ENCODE results near the gene UBN1.

DNA sequence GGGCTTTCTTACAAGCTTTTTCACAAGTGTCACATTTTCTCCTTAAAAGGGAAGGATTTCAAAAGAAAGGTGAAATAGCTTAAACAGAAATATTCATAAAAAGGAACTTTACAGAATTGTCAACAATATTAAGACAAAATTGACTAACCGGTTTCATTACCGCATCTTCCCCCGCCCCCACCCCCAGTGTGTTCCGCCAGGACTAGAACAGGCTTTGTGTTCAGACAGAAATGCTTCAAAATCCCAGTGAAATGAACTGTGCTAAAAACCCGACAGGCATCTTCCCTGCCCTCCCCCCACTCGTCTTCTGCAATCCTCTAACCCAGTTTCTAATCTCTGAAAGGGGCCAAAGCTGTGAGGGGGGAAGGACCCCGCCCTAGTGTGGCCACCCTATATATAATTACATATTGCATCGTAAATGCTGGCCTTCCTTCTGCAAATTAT lies 43.9 kb upstream of the UBN1 start:
- TF ChIP-seq, protein P1, sequence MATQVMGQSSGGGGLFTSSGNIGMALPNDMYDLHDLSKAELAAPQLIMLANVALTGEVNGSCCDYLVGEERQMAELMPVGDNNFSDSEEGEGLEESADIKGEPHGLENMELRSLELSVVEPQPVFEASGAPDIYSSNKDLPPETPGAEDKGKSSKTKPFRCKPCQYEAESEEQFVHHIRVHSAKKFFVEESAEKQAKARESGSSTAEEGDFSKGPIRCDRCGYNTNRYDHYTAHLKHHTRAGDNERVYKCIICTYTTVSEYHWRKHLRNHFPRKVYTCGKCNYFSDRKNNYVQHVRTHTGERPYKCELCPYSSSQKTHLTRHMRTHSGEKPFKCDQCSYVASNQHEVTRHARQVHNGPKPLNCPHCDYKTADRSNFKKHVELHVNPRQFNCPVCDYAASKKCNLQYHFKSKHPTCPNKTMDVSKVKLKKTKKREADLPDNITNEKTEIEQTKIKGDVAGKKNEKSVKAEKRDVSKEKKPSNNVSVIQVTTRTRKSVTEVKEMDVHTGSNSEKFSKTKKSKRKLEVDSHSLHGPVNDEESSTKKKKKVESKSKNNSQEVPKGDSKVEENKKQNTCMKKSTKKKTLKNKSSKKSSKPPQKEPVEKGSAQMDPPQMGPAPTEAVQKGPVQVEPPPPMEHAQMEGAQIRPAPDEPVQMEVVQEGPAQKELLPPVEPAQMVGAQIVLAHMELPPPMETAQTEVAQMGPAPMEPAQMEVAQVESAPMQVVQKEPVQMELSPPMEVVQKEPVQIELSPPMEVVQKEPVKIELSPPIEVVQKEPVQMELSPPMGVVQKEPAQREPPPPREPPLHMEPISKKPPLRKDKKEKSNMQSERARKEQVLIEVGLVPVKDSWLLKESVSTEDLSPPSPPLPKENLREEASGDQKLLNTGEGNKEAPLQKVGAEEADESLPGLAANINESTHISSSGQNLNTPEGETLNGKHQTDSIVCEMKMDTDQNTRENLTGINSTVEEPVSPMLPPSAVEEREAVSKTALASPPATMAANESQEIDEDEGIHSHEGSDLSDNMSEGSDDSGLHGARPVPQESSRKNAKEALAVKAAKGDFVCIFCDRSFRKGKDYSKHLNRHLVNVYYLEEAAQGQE (IDR thresholded peaks at IDR 0.05; ENCODE audit: low read depth, low read length), result no peak
- TF ChIP-seq POLR2A (IDR thresholded peaks at IDR 0.05; ENCODE audit: low read depth, low read length), result no peak
